SK-N-SH treated with all-trans-retinoic acid at 6 μM for 48 hours (cell line): ENCODE measurements around the gene CEP89.

Source experiments
- BACH2 ChIP-seq: fragments of 250-450 bp; sonication (Bioruptor Pico); IDR thresholded peaks from 2 replicates; pipeline ENCODE4 v1.9.0; 2021; ENCODE audit warnings: mild to moderate bottlenecking, borderline replicate concordance
- GLIS3 ChIP-seq: fragments of 250-450 bp; sonication (Bioruptor Pico); IDR thresholded peaks from 2 replicates; pipeline ENCODE4 v1.5.0; 2020; ENCODE audit warnings: mild to moderate bottlenecking, moderate library complexity
- OSR1 ChIP-seq: fragments of 250-450 bp; sonication (Bioruptor Pico); IDR thresholded peaks from 2 replicates; pipeline ENCODE4 v1.8.0; 2022; ENCODE audit warnings: moderate library complexity, mild to moderate bottlenecking, inconsistent platforms
- RARB ChIP-seq: fragments of 250-450 bp; sonication (Bioruptor Pico); IDR thresholded peaks from 2 replicates; pipeline ENCODE4 v1.8.0; 2021; ENCODE audit warnings: mild to moderate bottlenecking, moderate library complexity
- SNAI2 ChIP-seq: fragments of 250-450 bp; sonication (Bioruptor Pico); IDR thresholded peaks from 2 replicates; pipeline ENCODE4 v1.5.0; 2020; ENCODE audit warnings: mild to moderate bottlenecking, moderate library complexity
- ZC3H10 ChIP-seq: fragments of 250-450 bp; sonication (Bioruptor Pico); IDR thresholded peaks from 2 replicates; pipeline ENCODE4 v1.5.1; 2021; ENCODE audit warnings: mild to moderate bottlenecking, moderate library complexity
- ZFP3 ChIP-seq: fragments of 250-450 bp; sonication (Bioruptor Pico); IDR thresholded peaks from 2 replicates; pipeline ENCODE4 v1.5.0; 2020; ENCODE audit warnings: mild to moderate bottlenecking, moderate library complexity
- TF ChIP-seq, protein P1 (sequence below): fragments of 250-450 bp; sonication (Bioruptor Pico); IDR thresholded peaks from 2 replicates; pipeline ENCODE4 v1.8.0; 2020; ENCODE audit warnings: mild to moderate bottlenecking, moderate library complexity, borderline replicate concordance
- TF ChIP-seq, protein P2 (sequence below): fragments of 250-450 bp; sonication (Bioruptor Pico); IDR thresholded peaks from 2 replicates; pipeline ENCODE4 v1.5.1; 2021; ENCODE audit warnings: mild to moderate bottlenecking, moderate library complexity

DNA sequence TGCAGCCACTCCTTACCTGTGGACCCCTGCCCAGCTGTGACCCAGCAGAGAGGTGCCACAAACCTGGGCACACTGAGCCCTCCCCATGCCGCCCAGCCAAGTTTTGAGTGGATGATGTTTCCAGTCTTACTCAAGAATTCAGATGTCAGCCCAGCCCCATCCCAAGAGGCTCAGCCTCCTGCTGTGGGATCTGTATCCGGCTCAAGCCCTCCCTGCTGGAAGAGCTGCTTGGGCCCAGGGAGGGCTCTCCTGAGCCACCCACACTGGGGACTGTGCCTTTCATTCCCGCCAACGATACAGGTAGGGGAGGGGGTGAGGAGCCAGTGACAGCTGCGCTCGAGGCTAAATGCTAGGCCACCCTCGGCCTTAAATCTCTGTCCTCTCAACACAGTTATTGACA, 96.3 kb downstream of the CEP89 start:
- TF ChIP-seq, protein P1, sequence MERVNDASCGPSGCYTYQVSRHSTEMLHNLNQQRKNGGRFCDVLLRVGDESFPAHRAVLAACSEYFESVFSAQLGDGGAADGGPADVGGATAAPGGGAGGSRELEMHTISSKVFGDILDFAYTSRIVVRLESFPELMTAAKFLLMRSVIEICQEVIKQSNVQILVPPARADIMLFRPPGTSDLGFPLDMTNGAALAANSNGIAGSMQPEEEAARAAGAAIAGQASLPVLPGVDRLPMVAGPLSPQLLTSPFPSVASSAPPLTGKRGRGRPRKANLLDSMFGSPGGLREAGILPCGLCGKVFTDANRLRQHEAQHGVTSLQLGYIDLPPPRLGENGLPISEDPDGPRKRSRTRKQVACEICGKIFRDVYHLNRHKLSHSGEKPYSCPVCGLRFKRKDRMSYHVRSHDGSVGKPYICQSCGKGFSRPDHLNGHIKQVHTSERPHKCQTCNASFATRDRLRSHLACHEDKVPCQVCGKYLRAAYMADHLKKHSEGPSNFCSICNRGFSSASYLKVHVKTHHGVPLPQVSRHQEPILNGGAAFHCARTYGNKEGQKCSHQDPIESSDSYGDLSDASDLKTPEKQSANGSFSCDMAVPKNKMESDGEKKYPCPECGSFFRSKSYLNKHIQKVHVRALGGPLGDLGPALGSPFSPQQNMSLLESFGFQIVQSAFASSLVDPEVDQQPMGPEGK (CRISPR knock-in tag): no peak
- TF ChIP-seq RARB (CRISPR knock-in tag): no peak
- no peak for TF ChIP-seq ZC3H10 (CRISPR knock-in tag)
- TF ChIP-seq OSR1 (CRISPR knock-in tag): no peak
- TF ChIP-seq SNAI2: no peak
- TF ChIP-seq, protein P2, sequence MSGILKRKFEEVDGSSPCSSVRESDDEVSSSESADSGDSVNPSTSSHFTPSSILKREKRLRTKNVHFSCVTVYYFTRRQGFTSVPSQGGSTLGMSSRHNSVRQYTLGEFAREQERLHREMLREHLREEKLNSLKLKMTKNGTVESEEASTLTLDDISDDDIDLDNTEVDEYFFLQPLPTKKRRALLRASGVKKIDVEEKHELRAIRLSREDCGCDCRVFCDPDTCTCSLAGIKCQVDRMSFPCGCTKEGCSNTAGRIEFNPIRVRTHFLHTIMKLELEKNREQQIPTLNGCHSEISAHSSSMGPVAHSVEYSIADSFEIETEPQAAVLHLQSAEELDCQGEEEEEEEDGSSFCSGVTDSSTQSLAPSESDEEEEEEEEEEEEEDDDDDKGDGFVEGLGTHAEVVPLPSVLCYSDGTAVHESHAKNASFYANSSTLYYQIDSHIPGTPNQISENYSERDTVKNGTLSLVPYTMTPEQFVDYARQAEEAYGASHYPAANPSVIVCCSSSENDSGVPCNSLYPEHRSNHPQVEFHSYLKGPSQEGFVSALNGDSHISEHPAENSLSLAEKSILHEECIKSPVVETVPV (CRISPR knock-in tag): no peak
- no peak for TF ChIP-seq GLIS3 (CRISPR knock-in tag)
- no peak for TF ChIP-seq BACH2 (CRISPR knock-in tag)
- no peak for TF ChIP-seq ZFP3 (CRISPR knock-in tag)
